DND-41 (cell line): Measurements from ENCODE around the gene REM2.
"Not testable (repeated sequence)": the region's sequence is repeated elsewhere in the genome, so short reads cannot be mapped to it uniquely, and the experiment has no call there.

ENCODE experiments used
- ATAC-seq: fragments of 200-7000 bp; cut with Tn5 transposase; 3 replicates; pipeline ENCODE4 v1.9.1; 2021; ENCODE audit warnings: low read depth; ENCODE audit not compliant: insufficient read depth
- DNase-seq: peaks from one replicate; pipeline ENCODE4 v3.0.0-alpha.2; 2020
- H2AFZ ChIP-seq: 2 replicates; pipeline ENCODE4 v1.6.0; 2012; ENCODE audit warnings: low read depth, low read length
- H3K27ac ChIP-seq: 2 replicates; pipeline ENCODE4 v1.5.1; 2012; ENCODE audit warnings: low read length, inconsistent platforms
- H3K27me3 ChIP-seq: fragments of 200-600 bp; sonication (generic); 2 replicates; pipeline ENCODE4 v1.6.0; 2012; ENCODE audit warnings: low read length, mild to moderate bottlenecking, inconsistent platforms; ENCODE audit not compliant: insufficient read depth, poor library complexity
- H3K36me3 ChIP-seq: 2 replicates; pipeline ENCODE4 v1.5.1; 2012; ENCODE audit warnings: low read length, inconsistent platforms; ENCODE audit not compliant: insufficient read depth
- H3K4me1 ChIP-seq: 2 replicates; pipeline ENCODE4 v1.5.1; 2012; ENCODE audit warnings: mild to moderate bottlenecking, low read length; ENCODE audit not compliant: insufficient read depth
- H3K4me2 ChIP-seq: 2 replicates; pipeline ENCODE4 v1.6.0; 2012; ENCODE audit warnings: mild to moderate bottlenecking, moderate library complexity, low read length, inconsistent platforms; ENCODE audit not compliant: insufficient read depth
- H3K4me3 ChIP-seq, 2 experiments: fragments of 200-600 bp in 1 of 2; shearing (Covaris generic) in 1 of 2; 2 replicates each; pipeline ENCODE4 v1.5.1; 2012 to 2016; ENCODE audit warnings: inconsistent platforms in 2 of 2, low read length in 2 of 2, mild to moderate bottlenecking in 2 of 2, low read depth in 1 of 2, moderate library complexity in 1 of 2
- H3K79me2 ChIP-seq: 2 replicates; pipeline ENCODE4 v1.6.0; 2012; ENCODE audit warnings: low read length, inconsistent platforms; ENCODE audit not compliant: insufficient read depth
- H3K9ac ChIP-seq: 2 replicates; pipeline ENCODE4 v1.6.0; 2012; ENCODE audit warnings: low read depth, mild to moderate bottlenecking, inconsistent platforms, low read length, moderate library complexity
- H3K9me3 ChIP-seq: 2 replicates; pipeline ENCODE4 v1.5.1; 2012; ENCODE audit warnings: low read length, moderate library complexity, mild to moderate bottlenecking, inconsistent platforms; ENCODE audit not compliant: insufficient read depth, severe bottlenecking
- H4K20me1 ChIP-seq: 2 replicates; pipeline ENCODE4 v1.6.0; 2012; ENCODE audit warnings: low read length; ENCODE audit not compliant: insufficient read depth
- CTCF ChIP-seq: IDR thresholded peaks from 2 replicates; pipeline ENCODE4 v1.5.1; 2012; ENCODE audit warnings: borderline replicate concordance, low read length, moderate library complexity, mild to moderate bottlenecking; ENCODE audit not compliant: poor library complexity, severe bottlenecking; ENCODE audit errors: extremely low read depth
- EZH2 ChIP-seq: IDR thresholded peaks from 3 replicates; pipeline ENCODE4 v1.6.1; 2012; ENCODE audit warnings: borderline replicate concordance, low read depth, mild to moderate bottlenecking, moderate library complexity, low read length, inconsistent platforms; ENCODE audit not compliant: severe bottlenecking

Gene REM2

GRCh38 chr14:22854963-22855724, 27.9 kb upstream of the REM2 start:
- peaks cover 9% of the 10 kb centered on the region; the same call in 1 of the 2 replicates for H4K20me1 ChIP-seq
- no peaks in the 10 kb centered on the region for H3K9me3 ChIP-seq
- H3K9ac ChIP-seq = no peak overlapping the region
- H3K4me1 ChIP-seq = peaks cover 9% of the 10 kb centered on the region
- H3K4me2 ChIP-seq = no peak overlapping the region
- no peak for ATAC-seq
- no peak overlapping the region for H3K4me3 ChIP-seq
- no peaks in the 10 kb centered on the region for H3K36me3 ChIP-seq
- no peak for DNase-seq
- TF ChIP-seq EZH2 (no peak), CTCF (no peak)
- H3K79me2 ChIP-seq = no peaks in the 10 kb centered on the region
- peaks cover 21% of the 10 kb centered on the region for H3K27me3 ChIP-seq
- no peak overlapping the region for H2AFZ ChIP-seq
- no peak overlapping the region for H3K27ac ChIP-seq

- no peak overlapping the region for H3K9ac ChIP-seq
- H3K4me3 ChIP-seq = no peak overlapping the region
- no peak for TF ChIP-seq EZH2
- TF ChIP-seq CTCF = no peak
- H3K4me2 ChIP-seq = no peak overlapping the region
- H3K4me1 ChIP-seq = peaks cover 9% of the 10 kb centered on the region
- no peak for ATAC-seq
- peaks cover 2% of the 10 kb centered on the region; the same call in 1 of the 2 replicates for H4K20me1 ChIP-seq
- no peaks in the 10 kb centered on the region for H3K9me3 ChIP-seq
- H3K27ac ChIP-seq = no peak overlapping the region
- H3K36me3 ChIP-seq = no peaks in the 10 kb centered on the region
- H2AFZ ChIP-seq = no peak overlapping the region
- DNase-seq = no peak
- H3K27me3 ChIP-seq = peaks cover 17% of the 10 kb centered on the region
- H3K79me2 ChIP-seq = no peaks in the 10 kb centered on the region
Observed at GRCh38 chr14:22856428-22856827, 26.6 kb upstream of the REM2 start.

DNA sequence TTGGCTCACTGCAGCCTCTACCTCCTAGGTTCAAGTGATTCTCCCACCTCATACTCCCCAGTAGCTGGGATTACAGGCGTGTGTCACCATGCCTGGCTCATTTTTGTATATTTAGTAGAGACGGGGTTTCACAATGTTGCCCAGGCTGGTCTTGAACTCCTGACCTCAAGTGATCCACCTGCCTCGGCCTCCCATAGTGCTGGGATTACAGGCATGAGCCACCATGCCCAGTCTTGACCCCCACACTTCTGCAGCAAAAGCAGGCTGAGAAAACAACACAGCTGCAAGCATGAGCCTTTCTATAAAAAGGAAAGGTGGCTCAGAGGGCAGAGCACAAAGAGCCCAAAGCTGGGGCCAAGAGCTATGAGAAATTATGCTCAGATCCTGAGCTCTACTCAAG, 22.6 kb upstream of the REM2 start:
- ATAC-seq, H3K4me3 ChIP-seq, H2AFZ ChIP-seq, H3K9ac ChIP-seq, H3K4me1 ChIP-seq, H3K9me3 ChIP-seq, DNase-seq, H3K27ac ChIP-seq, H3K4me2 ChIP-seq, H3K36me3 ChIP-seq, H4K20me1 ChIP-seq, H3K79me2 ChIP-seq: not testable (repeated sequence)
- H3K27me3 ChIP-seq = peaks cover 19% of the 10 kb centered on the region

- H3K4me1 ChIP-seq = no peaks in the 10 kb centered on the region
- TF ChIP-seq EZH2 (no peak), CTCF (no peak)
Observed at GRCh38 chr14:22861651-22862050, 21.4 kb upstream of the REM2 start.

More at GRCh38 chr14:22861651-22862050, 21.4 kb upstream of the REM2 start:
- Histone ChIP-seq H3K27me3 (peaks cover 15% of the 10 kb centered on the region), H3K27ac (no peak overlapping the region), H3K4me3 (no peak overlapping the region), H2AFZ (no peak overlapping the region), H3K79me2 (no peaks in the 10 kb centered on the region), H4K20me1 (no peaks in the 10 kb centered on the region), H3K36me3 (no peaks in the 10 kb centered on the region), H3K9ac (no peak overlapping the region), H3K4me2 (no peak overlapping the region), H3K9me3 (no peaks in the 10 kb centered on the region)
- no peak for DNase-seq
- no peak for ATAC-seq
